HepG2 (cell line): Measurements from ENCODE around the gene GALNTL6. TPM values are rescaled to one million over a fixed set of nuclear protein-coding genes. Genes with fewer than 3 reads are reported as not detected.

Source experiments
- ATAC-seq: fragments of 200-7000 bp; cut with Tn5 transposase; 3 replicates; pipeline ENCODE4 v1.9.1; 2020; ENCODE audit warnings: mild to moderate bottlenecking, moderate library complexity
- BruUV-seq: library from RNA; stranded (reverse); fragments of 400-500 nt; replicated peaks from 2 replicates; lab custom pipeline; 2021; lab: Mats Ljungman, UMichigan
- CTCF ChIA-PET: fragments of 300-600 bp; formaldehyde crosslinking; extraction: SDS; loops from one replicate; lab custom pipeline; 2021; ENCODE audit warnings: low total read pairs, inconsistent platforms, low intra/inter-chr PET ratio; lab: Yijun Ruan, JAX
- POLR2A ChIA-PET: fragments of 350-600 bp; sonication (Branson Sonifier 250); formaldehyde crosslinking; loops from one replicate; lab custom pipeline; 2020; ENCODE audit warnings: antibody characterized with exemption, inconsistent platforms; lab: Yijun Ruan, JAX
- DNase-seq: peaks from one replicate; pipeline ENCODE4 v3.0.0-alpha.2; 2015; ENCODE audit warnings: low spot score
- FAIRE-seq: peaks from 3 replicates; lab custom pipeline; 2011; peaks lifted over from hg19 to GRCh38; lab: Jason Lieb, UNC
- H2AFZ ChIP-seq: one replicate; pipeline ENCODE4 v1.6.1; 2011; ENCODE audit warnings: low read length, inconsistent platforms
- H3K27ac ChIP-seq: fragments of 300-600 bp; 3 replicates; pipeline ENCODE4 v1.8.0; 2011; ENCODE audit warnings: mixed run types, mild to moderate bottlenecking, mixed read lengths, low read length, inconsistent platforms; ENCODE audit not compliant: insufficient read depth; ENCODE audit errors: extremely low read length
- H3K27me3 ChIP-seq, 2 experiments: fragments of 200-600 bp in 1 of 2; 2 replicates in 1 of 2; 3 replicates in 1 of 2; pipeline versions ENCODE4 v1.6.0 to v1.8.0; 2011; ENCODE audit warnings: low read length in 2 of 2, mild to moderate bottlenecking in 2 of 2, moderate library complexity in 2 of 2, inconsistent platforms in 1 of 2; ENCODE audit not compliant: insufficient read depth in 2 of 2, control insufficient read depth in 1 of 2
- H3K36me3 ChIP-seq, 2 experiments: fragments of 200-600 bp in 1 of 2; replicated peaks in 1 of 2; 2 replicates in 1 of 2; 3 replicates in 1 of 2; pipeline versions ENCODE4 v1.5.1 to v1.8.0; 2011; ENCODE audit warnings: low read length in 2 of 2, inconsistent platforms in 1 of 2; ENCODE audit not compliant: insufficient read depth in 2 of 2, control insufficient read depth in 1 of 2
- H3K4me1 ChIP-seq: 2 replicates; pipeline ENCODE4 v1.5.1; 2012; ENCODE audit warnings: low read length, inconsistent platforms; ENCODE audit not compliant: insufficient read depth
- H3K4me2 ChIP-seq: 2 replicates; pipeline ENCODE4 v1.6.0; 2011; ENCODE audit warnings: low read depth, low read length, inconsistent platforms
- H3K4me3 ChIP-seq, 3 experiments: fragments of 200-600 bp in 1 of 3; sonication (generic), shearing (Covaris generic) in 1 of 3; replicated peaks in 1 of 3; 2 replicates each; pipeline ENCODE4 v1.5.1; 2011 to 2016; ENCODE audit warnings: low read length in 3 of 3, inconsistent platforms in 2 of 3, low read depth in 2 of 3, mild to moderate bottlenecking in 2 of 3, control low read depth in 1 of 3, mixed read lengths in 1 of 3; ENCODE audit not compliant: insufficient read depth in 1 of 3
- H3K79me2 ChIP-seq: one replicate; pipeline ENCODE4 v1.6.1; 2011; ENCODE audit warnings: low read length, inconsistent platforms; ENCODE audit not compliant: insufficient read depth
- H3K9ac ChIP-seq: 2 replicates; pipeline ENCODE4 v1.6.0; 2011; ENCODE audit warnings: mild to moderate bottlenecking, low read depth, low read length, inconsistent platforms; ENCODE audit not compliant: insufficient read depth
- H3K9me3 ChIP-seq: 2 replicates; pipeline ENCODE4 v1.5.1; 2012; ENCODE audit warnings: mild to moderate bottlenecking, low read length
- H4K20me1 ChIP-seq: 2 replicates; pipeline ENCODE4 v1.6.0; 2011; ENCODE audit warnings: inconsistent platforms, mild to moderate bottlenecking, low read length, moderate library complexity; ENCODE audit not compliant: insufficient read depth
- DMAP1 ChIP-seq: IDR thresholded peaks from 2 replicates; pipeline ENCODE4 v1.6.1; 2016
- DNMT1 ChIP-seq: sonication (generic); formaldehyde crosslinking; IDR thresholded peaks from 2 replicates; pipeline ENCODE4 v1.5.1; 2020; ENCODE audit warnings: mild to moderate bottlenecking, missing genetic modification reagents
- KDM5A ChIP-seq: fragments of 200-600 bp; sonication (generic); IDR thresholded peaks from 2 replicates; pipeline ENCODE4 v1.7.0; 2018; ENCODE audit warnings: antibody characterized with exemption, mild to moderate bottlenecking, low read length, borderline replicate concordance
- SRSF9 ChIP-seq: fragments of 200-400 bp; formaldehyde crosslinking; IDR thresholded peaks from 2 replicates; pipeline ENCODE4 v1.6.1; 2018; ENCODE audit warnings: borderline replicate concordance, mild to moderate bottlenecking, low read depth, low read length; ENCODE audit not compliant: insufficient read depth, poor library complexity, severe bottlenecking
- TAF1 ChIP-seq: sonication (generic); formaldehyde crosslinking; IDR thresholded peaks from 2 replicates; pipeline ENCODE4 v1.4.0; 2020; ENCODE audit warnings: missing genetic modification reagents
- ZNF382 ChIP-seq: sonication (generic); formaldehyde crosslinking; IDR thresholded peaks from 2 replicates; pipeline ENCODE4 v1.5.0; 2020; ENCODE audit warnings: missing genetic modification reagents, mild to moderate bottlenecking, borderline replicate concordance
- ZNF75D ChIP-seq: sonication (generic); formaldehyde crosslinking; IDR thresholded peaks from 2 replicates; pipeline ENCODE4 v1.8.1; 2023; ENCODE audit warnings: missing genetic modification reagents, mild to moderate bottlenecking, borderline replicate concordance
- WGBS: methylation state at CpG from one replicate; pipeline ENCODE4 v1.1.6; 2017; ENCODE audit warnings: low lambda C conversion rate; 5-methylcytosine and 5-hydroxymethylcytosine counted together
- in situ Hi-C: cut with HindIII; loops from 2 replicates; pipeline ENCODE4 v1.10.0; 2017; ENCODE audit warnings: low pct_unique_long_range_greater_than_20kb; ENCODE audit not compliant: extremely low pct_ligation_motif_present
- intact Hi-C: fragments of 100-400 bp; cut with micrococcal nuclease; formaldehyde crosslinking; loops from one replicate; pipeline ENCODE4 v1.10.0; 2022; ENCODE audit not compliant: unreplicated experiment
- polyA plus RNA-seq, 8 experiments: library from polyadenylated mRNA; depleted of rRNA in 3 of 8; stranded (reverse) in 7 of 8; unstranded in 1 of 8; fragments of >200 nt; fragmentation: Illumina TruSeq in 4 of 8; extraction: Trizol in 4 of 8; gene quantifications; 2 replicates each; pipeline versions ENCODE4 v1.2.1 to v1.2.3, GENCODE V29; 2011 to 2016; ENCODE audit warnings: low read depth in 4 of 8, missing spikeins in 1 of 8, mixed read lengths in 1 of 8; ENCODE audit not compliant: insufficient read depth in 1 of 8
- total RNA-seq, 5 experiments: library from RNA; depleted of rRNA; stranded (reverse); fragments of >200 nt; fragmentation: Illumina TruSeq; extraction: Trizol; gene quantifications; 2 replicates each; pipeline ENCODE4 v1.2.3, GENCODE V29; 2016; ENCODE audit warnings: low read depth in 1 of 5
- TF ChIP-seq, protein P1 (sequence below): sonication (generic); formaldehyde crosslinking; IDR thresholded peaks from 2 replicates; pipeline ENCODE4 v1.4.0; 2020; ENCODE audit warnings: low read depth, mild to moderate bottlenecking, missing genetic modification reagents
- TF ChIP-seq, protein P2 (sequence below): sonication (generic); formaldehyde crosslinking; conservative IDR thresholded peaks from 2 replicates; pipeline ENCODE4 v1.8.0; 2022; ENCODE audit warnings: mild to moderate bottlenecking, moderate library complexity, missing genetic modification reagents
- TF ChIP-seq, protein P3 (sequence below): sonication (generic); formaldehyde crosslinking; IDR thresholded peaks from 2 replicates; pipeline ENCODE4 v1.9.0; 2021; ENCODE audit warnings: missing genetic modification reagents, borderline replicate concordance
- TF ChIP-seq, protein P4 (sequence below): sonication (generic); formaldehyde crosslinking; IDR thresholded peaks from 2 replicates; pipeline ENCODE4 v1.4.0; 2020; ENCODE audit warnings: missing genetic modification reagents
- TF ChIP-seq, protein P5 (sequence below): sonication (generic); formaldehyde crosslinking; IDR thresholded peaks from 2 replicates; pipeline ENCODE4 v1.4.0; 2020; ENCODE audit warnings: mild to moderate bottlenecking, missing genetic modification reagents, borderline replicate concordance

GALNTL6 gene
- total and polyA plus RNA-seq, 2 of the 13 experiments (the other 11 are each of a cell fraction or from before 2014, with no cell fraction given): not detected

DNA sequence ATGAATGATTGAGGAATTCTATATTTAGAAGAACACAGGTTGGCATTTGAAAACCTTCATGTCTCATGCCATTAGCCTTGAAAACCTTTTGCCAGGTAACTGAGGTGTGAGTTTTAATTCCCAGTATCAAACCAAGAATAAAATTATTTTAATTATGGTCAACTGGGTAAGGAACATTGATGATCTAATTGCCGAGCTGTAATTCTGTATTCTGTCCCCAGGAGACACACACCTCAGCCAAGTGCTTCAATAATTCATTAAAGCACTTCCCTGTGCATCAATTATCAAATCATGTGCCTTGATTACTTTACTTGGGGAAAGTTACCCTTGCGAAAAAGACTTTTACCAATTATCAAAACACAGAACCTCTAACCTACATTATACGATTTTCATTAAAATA, 1023.5 kb downstream of the GALNTL6 start:
- ATAC-seq: no peak
- BruUV-seq: no TSS peak
- in situ Hi-C loops (no loop called here), intact Hi-C loops (no loop called here)
- H3K9me3 ChIP-seq: no peaks in the 10 kb centered on the region
- H3K36me3 ChIP-seq: no peaks in the 10 kb centered on the region
- H3K27me3 ChIP-seq: no peaks in the 10 kb centered on the region
- TF ChIP-seq, protein P1, sequence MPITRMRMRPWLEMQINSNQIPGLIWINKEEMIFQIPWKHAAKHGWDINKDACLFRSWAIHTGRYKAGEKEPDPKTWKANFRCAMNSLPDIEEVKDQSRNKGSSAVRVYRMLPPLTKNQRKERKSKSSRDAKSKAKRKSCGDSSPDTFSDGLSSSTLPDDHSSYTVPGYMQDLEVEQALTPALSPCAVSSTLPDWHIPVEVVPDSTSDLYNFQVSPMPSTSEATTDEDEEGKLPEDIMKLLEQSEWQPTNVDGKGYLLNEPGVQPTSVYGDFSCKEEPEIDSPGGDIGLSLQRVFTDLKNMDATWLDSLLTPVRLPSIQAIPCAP: no peak
- TF ChIP-seq, protein P2, sequence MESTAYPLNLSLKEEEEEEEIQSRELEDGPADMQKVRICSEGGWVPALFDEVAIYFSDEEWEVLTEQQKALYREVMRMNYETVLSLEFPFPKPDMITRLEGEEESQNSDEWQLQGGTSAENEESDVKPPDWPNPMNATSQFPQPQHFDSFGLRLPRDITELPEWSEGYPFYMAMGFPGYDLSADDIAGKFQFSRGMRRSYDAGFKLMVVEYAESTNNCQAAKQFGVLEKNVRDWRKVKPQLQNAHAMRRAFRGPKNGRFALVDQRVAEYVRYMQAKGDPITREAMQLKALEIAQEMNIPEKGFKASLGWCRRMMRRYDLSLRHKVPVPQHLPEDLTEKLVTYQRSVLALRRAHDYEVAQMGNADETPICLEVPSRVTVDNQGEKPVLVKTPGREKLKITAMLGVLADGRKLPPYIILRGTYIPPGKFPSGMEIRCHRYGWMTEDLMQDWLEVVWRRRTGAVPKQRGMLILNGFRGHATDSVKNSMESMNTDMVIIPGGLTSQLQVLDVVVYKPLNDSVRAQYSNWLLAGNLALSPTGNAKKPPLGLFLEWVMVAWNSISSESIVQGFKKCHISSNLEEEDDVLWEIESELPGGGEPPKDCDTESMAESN (CRISPR knock-in tag): no peak
- TF ChIP-seq, protein P3, sequence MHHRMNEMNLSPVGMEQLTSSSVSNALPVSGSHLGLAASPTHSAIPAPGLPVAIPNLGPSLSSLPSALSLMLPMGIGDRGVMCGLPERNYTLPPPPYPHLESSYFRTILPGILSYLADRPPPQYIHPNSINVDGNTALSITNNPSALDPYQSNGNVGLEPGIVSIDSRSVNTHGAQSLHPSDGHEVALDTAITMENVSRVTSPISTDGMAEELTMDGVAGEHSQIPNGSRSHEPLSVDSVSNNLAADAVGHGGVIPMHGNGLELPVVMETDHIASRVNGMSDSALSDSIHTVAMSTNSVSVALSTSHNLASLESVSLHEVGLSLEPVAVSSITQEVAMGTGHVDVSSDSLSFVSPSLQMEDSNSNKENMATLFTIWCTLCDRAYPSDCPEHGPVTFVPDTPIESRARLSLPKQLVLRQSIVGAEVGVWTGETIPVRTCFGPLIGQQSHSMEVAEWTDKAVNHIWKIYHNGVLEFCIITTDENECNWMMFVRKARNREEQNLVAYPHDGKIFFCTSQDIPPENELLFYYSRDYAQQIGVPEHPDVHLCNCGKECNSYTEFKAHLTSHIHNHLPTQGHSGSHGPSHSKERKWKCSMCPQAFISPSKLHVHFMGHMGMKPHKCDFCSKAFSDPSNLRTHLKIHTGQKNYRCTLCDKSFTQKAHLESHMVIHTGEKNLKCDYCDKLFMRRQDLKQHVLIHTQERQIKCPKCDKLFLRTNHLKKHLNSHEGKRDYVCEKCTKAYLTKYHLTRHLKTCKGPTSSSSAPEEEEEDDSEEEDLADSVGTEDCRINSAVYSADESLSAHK: no peak
- TF ChIP-seq ZNF75D (CRISPR knock-in tag): no peak
- TF ChIP-seq DMAP1 (CRISPR knock-in tag): no peak
- no peak for TF ChIP-seq KDM5A
- no peak for TF ChIP-seq DNMT1 (CRISPR knock-in tag)
- TF ChIP-seq, protein P4, sequence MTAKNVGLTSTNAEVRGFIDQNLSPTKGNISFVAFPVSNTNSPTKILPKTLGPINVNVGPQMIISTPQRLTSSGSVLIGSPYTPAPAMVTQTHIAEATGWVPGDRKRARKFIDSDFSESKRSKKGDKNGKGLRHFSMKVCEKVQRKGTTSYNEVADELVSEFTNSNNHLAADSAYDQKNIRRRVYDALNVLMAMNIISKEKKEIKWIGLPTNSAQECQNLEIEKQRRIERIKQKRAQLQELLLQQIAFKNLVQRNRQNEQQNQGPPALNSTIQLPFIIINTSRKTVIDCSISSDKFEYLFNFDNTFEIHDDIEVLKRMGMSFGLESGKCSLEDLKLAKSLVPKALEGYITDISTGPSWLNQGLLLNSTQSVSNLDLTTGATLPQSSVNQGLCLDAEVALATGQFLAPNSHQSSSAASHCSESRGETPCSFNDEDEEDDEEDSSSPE: no peak
- TF ChIP-seq SRSF9: no peak
- no peak for TF ChIP-seq TAF1 (CRISPR knock-in tag)
- TF ChIP-seq, protein P5, sequence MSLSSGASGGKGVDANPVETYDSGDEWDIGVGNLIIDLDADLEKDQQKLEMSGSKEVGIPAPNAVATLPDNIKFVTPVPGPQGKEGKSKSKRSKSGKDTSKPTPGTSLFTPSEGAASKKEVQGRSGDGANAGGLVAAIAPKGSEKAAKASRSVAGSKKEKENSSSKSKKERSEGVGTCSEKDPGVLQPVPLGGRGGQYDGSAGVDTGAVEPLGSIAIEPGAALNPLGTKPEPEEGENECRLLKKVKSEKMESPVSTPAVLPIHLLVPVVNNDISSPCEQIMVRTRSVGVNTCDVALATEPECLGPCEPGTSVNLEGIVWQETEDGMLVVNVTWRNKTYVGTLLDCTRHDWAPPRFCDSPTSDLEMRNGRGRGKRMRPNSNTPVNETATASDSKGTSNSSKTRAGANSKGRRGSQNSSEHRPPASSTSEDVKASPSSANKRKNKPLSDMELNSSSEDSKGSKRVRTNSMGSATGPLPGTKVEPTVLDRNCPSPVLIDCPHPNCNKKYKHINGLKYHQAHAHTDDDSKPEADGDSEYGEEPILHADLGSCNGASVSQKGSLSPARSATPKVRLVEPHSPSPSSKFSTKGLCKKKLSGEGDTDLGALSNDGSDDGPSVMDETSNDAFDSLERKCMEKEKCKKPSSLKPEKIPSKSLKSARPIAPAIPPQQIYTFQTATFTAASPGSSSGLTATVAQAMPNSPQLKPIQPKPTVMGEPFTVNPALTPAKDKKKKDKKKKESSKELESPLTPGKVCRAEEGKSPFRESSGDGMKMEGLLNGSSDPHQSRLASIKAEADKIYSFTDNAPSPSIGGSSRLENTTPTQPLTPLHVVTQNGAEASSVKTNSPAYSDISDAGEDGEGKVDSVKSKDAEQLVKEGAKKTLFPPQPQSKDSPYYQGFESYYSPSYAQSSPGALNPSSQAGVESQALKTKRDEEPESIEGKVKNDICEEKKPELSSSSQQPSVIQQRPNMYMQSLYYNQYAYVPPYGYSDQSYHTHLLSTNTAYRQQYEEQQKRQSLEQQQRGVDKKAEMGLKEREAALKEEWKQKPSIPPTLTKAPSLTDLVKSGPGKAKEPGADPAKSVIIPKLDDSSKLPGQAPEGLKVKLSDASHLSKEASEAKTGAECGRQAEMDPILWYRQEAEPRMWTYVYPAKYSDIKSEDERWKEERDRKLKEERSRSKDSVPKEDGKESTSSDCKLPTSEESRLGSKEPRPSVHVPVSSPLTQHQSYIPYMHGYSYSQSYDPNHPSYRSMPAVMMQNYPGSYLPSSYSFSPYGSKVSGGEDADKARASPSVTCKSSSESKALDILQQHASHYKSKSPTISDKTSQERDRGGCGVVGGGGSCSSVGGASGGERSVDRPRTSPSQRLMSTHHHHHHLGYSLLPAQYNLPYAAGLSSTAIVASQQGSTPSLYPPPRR (CRISPR knock-in tag): no peak
- TF ChIP-seq ZNF382 (CRISPR knock-in tag): no peak
- no peak overlapping the region for H3K4me3 ChIP-seq
- no peak for DNase-seq
- H3K4me1 ChIP-seq: no peaks in the 10 kb centered on the region
- H3K79me2 ChIP-seq: no peaks in the 10 kb centered on the region
- H2AFZ ChIP-seq: no peak overlapping the region
- CTCF ChIA-PET: no interaction called here
- H3K4me2 ChIP-seq: no peak overlapping the region
- WGBS: 2% methylated on average over 3 of the region's 3 CpGs
- no peak for FAIRE-seq
- H3K27ac ChIP-seq: no peak overlapping the region
- POLR2A ChIA-PET: no interaction called here
- H3K9ac ChIP-seq: no peak overlapping the region
- H4K20me1 ChIP-seq: no peaks in the 10 kb centered on the region
